Astrocyte (in vitro differentiated cells and primary cell): ENCODE measurements around the gene CEACAM1. TPM values are rescaled to one million over a fixed set of nuclear protein-coding genes. Genes with fewer than 3 reads are reported as not detected.
"Not testable (repeated sequence)": the region's sequence is repeated elsewhere in the genome, so short reads cannot be mapped to it uniquely, and the experiment has no call there.

Source experiments
- DNase-seq: peaks from one replicate; pipeline ENCODE4 v3.0.0-alpha.2; 2010; ENCODE audit warnings: low read depth
- FAIRE-seq: peaks from 2 replicates; lab custom pipeline; 2011; peaks lifted over from hg19 to GRCh38; lab: Jason Lieb, UNC
- H2AFZ ChIP-seq: 2 replicates; pipeline ENCODE4 v1.6.0; 2012; ENCODE audit warnings: low read depth, low read length, inconsistent platforms
- H3K27ac ChIP-seq: 2 replicates; pipeline ENCODE4 v1.5.1; 2011; ENCODE audit warnings: low read depth, low read length, inconsistent platforms
- H3K27me3 ChIP-seq: 2 replicates; pipeline ENCODE4 v1.6.0; 2011; ENCODE audit warnings: low read length, inconsistent platforms; ENCODE audit not compliant: insufficient read depth
- H3K36me3 ChIP-seq: 2 replicates; pipeline ENCODE4 v1.5.1; 2011; ENCODE audit warnings: low read length, inconsistent platforms; ENCODE audit not compliant: insufficient read depth
- H3K4me1 ChIP-seq: 2 replicates; pipeline ENCODE4 v1.5.1; 2011; ENCODE audit warnings: low read length, inconsistent platforms; ENCODE audit not compliant: insufficient read depth
- H3K4me2 ChIP-seq: 2 replicates; pipeline ENCODE4 v1.6.0; 2012; ENCODE audit warnings: low read length, inconsistent platforms
- H3K4me3 ChIP-seq: 2 replicates; pipeline ENCODE4 v1.5.1; 2011; ENCODE audit warnings: low read depth, mild to moderate bottlenecking, low read length, inconsistent platforms; ENCODE audit not compliant: insufficient read depth
- H3K79me2 ChIP-seq: 2 replicates; pipeline ENCODE4 v1.6.0; 2012; ENCODE audit warnings: mild to moderate bottlenecking, low read length, inconsistent platforms; ENCODE audit not compliant: insufficient read depth
- H3K9ac ChIP-seq: 2 replicates; pipeline ENCODE4 v1.6.0; 2012; ENCODE audit warnings: mild to moderate bottlenecking, low read length, inconsistent platforms
- H3K9me3 ChIP-seq: 2 replicates; pipeline ENCODE4 v1.5.1; 2012; ENCODE audit warnings: low read depth, mild to moderate bottlenecking, low read length, inconsistent platforms; ENCODE audit not compliant: insufficient read depth
- H4K20me1 ChIP-seq: 2 replicates; pipeline ENCODE4 v1.6.0; 2012; ENCODE audit warnings: low read length, inconsistent platforms; ENCODE audit not compliant: insufficient read depth
- H3K27ac Mint-ChIP-seq: one replicate; pipeline ENCODE4 v1.8.0; 2021; ENCODE audit warnings: mild to moderate bottlenecking, mixed read lengths; ENCODE audit not compliant: unreplicated experiment
- H3K27me3 Mint-ChIP-seq: one replicate; pipeline ENCODE4 v1.8.0; 2021; ENCODE audit warnings: low read depth, mixed read lengths; ENCODE audit not compliant: unreplicated experiment
- H3K36me3 Mint-ChIP-seq: one replicate; pipeline ENCODE4 v1.8.0; 2021; ENCODE audit warnings: low read depth, mixed read lengths; ENCODE audit not compliant: unreplicated experiment
- H3K4me1 Mint-ChIP-seq: one replicate; pipeline ENCODE4 v1.8.0; 2021; ENCODE audit warnings: low read depth, mixed read lengths; ENCODE audit not compliant: unreplicated experiment
- H3K4me3 Mint-ChIP-seq: one replicate; pipeline ENCODE4 v1.8.0; 2021; ENCODE audit warnings: mild to moderate bottlenecking, moderate library complexity, mixed read lengths; ENCODE audit not compliant: unreplicated experiment
- H3K9me3 Mint-ChIP-seq: one replicate; pipeline ENCODE4 v1.8.0; 2021; ENCODE audit warnings: mild to moderate bottlenecking, mixed read lengths; ENCODE audit not compliant: unreplicated experiment
- EZH2 ChIP-seq: IDR thresholded peaks from 2 replicates; pipeline ENCODE4 v1.6.1; 2012; ENCODE audit warnings: mild to moderate bottlenecking, low read length, inconsistent platforms; ENCODE audit not compliant: insufficient read depth
- total RNA-seq: library from RNA; stranded (reverse); gene quantifications from 2 replicates; pipeline ENCODE4 v1.2.1, GENCODE V29; 2021
- TF ChIP-seq, protein P1 (sequence below): IDR thresholded peaks from 2 replicates; pipeline ENCODE4 v1.5.1; 2011; ENCODE audit warnings: low read depth, mild to moderate bottlenecking, inconsistent platforms, low read length, moderate library complexity; ENCODE audit not compliant: insufficient read depth

The CEACAM1 gene
- total RNA-seq, 1 donor from 2014 or later = 1.1 TPM

DNA sequence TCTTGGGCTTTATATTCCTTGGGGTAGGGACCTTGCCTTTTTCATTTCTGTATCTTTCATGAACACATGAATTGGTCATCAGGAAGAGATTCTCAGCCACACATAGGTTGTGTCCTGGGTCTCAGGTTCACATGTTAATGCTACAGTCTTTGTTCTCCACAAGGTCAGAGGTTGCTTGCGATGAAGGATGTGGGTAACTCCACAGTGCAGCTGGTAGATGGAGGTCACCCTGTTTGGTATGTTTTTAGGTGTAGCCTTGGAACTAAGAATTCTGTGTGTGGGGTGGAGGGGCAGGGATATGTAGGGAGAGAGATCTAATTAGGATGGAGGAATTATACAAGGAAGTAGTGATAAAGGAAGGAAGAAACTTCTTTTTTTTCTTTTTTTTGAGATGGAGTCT, 23.2 kb downstream of the CEACAM1 start:
- no peak for TF ChIP-seq EZH2
- TF ChIP-seq, protein P1, sequence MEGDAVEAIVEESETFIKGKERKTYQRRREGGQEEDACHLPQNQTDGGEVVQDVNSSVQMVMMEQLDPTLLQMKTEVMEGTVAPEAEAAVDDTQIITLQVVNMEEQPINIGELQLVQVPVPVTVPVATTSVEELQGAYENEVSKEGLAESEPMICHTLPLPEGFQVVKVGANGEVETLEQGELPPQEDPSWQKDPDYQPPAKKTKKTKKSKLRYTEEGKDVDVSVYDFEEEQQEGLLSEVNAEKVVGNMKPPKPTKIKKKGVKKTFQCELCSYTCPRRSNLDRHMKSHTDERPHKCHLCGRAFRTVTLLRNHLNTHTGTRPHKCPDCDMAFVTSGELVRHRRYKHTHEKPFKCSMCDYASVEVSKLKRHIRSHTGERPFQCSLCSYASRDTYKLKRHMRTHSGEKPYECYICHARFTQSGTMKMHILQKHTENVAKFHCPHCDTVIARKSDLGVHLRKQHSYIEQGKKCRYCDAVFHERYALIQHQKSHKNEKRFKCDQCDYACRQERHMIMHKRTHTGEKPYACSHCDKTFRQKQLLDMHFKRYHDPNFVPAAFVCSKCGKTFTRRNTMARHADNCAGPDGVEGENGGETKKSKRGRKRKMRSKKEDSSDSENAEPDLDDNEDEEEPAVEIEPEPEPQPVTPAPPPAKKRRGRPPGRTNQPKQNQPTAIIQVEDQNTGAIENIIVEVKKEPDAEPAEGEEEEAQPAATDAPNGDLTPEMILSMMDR = no peak
- no peak overlapping the region for H3K4me3 ChIP-seq
- H3K36me3 Mint-ChIP-seq = no peaks in the 10 kb centered on the region
- no peaks in the 10 kb centered on the region for H3K4me1 ChIP-seq
- H3K4me3 Mint-ChIP-seq = no peak overlapping the region
- no peak for DNase-seq
- no peak overlapping the region for H3K4me2 ChIP-seq
- peaks cover 2% of the 10 kb centered on the region for H3K9me3 Mint-ChIP-seq
- H3K27me3 Mint-ChIP-seq = peaks cover 19% of the 10 kb centered on the region
- no peak for FAIRE-seq
- no peaks in the 10 kb centered on the region for H4K20me1 ChIP-seq
- no peaks in the 10 kb centered on the region for H3K4me1 Mint-ChIP-seq
- H3K27ac ChIP-seq = no peak overlapping the region
- H3K36me3 ChIP-seq = no peaks in the 10 kb centered on the region
- H3K27ac Mint-ChIP-seq = no peak overlapping the region
- H3K27me3 ChIP-seq = peaks cover 3% of the 10 kb centered on the region
- H2AFZ ChIP-seq = no peak overlapping the region
- H3K9ac ChIP-seq = no peak overlapping the region
- no peaks in the 10 kb centered on the region for H3K79me2 ChIP-seq
- H3K9me3 ChIP-seq = no peaks in the 10 kb centered on the region

DNA sequence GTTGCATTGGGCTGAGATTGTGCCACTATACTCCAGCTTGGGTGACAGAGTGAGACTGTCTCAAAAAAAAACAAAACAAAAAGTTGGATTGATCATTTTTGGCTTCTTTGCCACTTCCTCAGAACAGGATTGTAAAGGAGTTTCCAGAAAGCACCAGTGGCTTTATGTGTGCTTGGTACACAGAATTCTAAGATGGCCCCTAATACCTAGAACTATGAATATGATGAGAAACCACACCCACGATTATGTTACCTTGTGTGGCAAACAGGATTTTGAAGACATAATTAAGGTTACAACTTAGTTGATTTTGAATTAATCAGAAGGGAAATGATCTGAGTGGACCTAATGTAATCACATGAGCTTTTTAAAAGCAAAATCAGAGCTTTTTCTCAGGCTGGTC, 26.5 kb downstream of the CEACAM1 start:
- DNase-seq (no peak), FAIRE-seq (no peak)
- H3K4me2 ChIP-seq = no peak overlapping the region
- no peaks in the 10 kb centered on the region for H3K36me3 ChIP-seq
- TF ChIP-seq, protein P1 = no peak
- no peak for TF ChIP-seq EZH2
- no peak overlapping the region for H3K27ac Mint-ChIP-seq
- H3K9me3 ChIP-seq = no peaks in the 10 kb centered on the region
- no peaks in the 10 kb centered on the region for H3K4me1 ChIP-seq
- peaks cover 10% of the 10 kb centered on the region for H3K4me1 Mint-ChIP-seq
- no peak overlapping the region for H3K4me3 Mint-ChIP-seq
- H3K27ac ChIP-seq = no peak overlapping the region
- H3K4me3 ChIP-seq = no peak overlapping the region
- peaks cover 2% of the 10 kb centered on the region for H3K9me3 Mint-ChIP-seq
- H3K27me3 ChIP-seq = peaks cover 3% of the 10 kb centered on the region
- no peaks in the 10 kb centered on the region for H3K79me2 ChIP-seq
- no peaks in the 10 kb centered on the region for H4K20me1 ChIP-seq
- H3K27me3 Mint-ChIP-seq = peaks cover 11% of the 10 kb centered on the region
- no peak overlapping the region for H2AFZ ChIP-seq
- H3K9ac ChIP-seq = no peak overlapping the region
- no peaks in the 10 kb centered on the region for H3K36me3 Mint-ChIP-seq

DNA sequence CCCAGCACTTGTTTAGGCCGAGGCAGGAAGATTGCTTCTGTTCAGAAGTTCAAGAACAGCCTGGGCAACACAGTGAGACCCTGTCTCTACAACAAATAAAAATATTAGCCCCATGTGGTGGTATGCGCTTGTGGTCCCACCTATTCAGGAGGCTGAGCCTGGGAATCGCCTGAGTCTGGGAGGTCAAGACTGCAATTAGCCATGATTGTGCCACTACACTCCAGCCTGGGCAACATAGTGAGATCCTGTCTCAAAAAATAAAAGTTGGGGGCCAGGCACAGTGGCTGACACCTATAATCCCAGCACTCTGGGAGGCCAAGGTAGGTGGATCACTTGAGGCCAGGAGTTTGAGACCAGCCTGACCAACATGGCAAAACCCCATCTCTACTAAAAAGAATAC, 27.0 kb downstream of the CEACAM1 start:
- not testable (repeated sequence) for H3K9me3 Mint-ChIP-seq, H3K79me2 ChIP-seq, H3K4me1 ChIP-seq, H3K27me3 ChIP-seq, H3K27ac ChIP-seq, H3K27ac Mint-ChIP-seq, H3K9me3 ChIP-seq, FAIRE-seq, H3K36me3 ChIP-seq, H3K4me3 ChIP-seq, H3K36me3 Mint-ChIP-seq, H3K9ac ChIP-seq, H3K4me3 Mint-ChIP-seq, H4K20me1 ChIP-seq, H3K27me3 Mint-ChIP-seq, H2AFZ ChIP-seq, H3K4me2 ChIP-seq, DNase-seq
- H3K4me1 Mint-ChIP-seq = peaks cover 10% of the 10 kb centered on the region
